Endothelial cell of umbilical vein (primary cell): ENCODE results near the gene CLEC16A.

Source experiments
- EZH2 ChIP-seq: IDR thresholded peaks from 2 replicates; pipeline ENCODE4 v1.6.1; 2012; ENCODE audit warnings: borderline replicate concordance, low read depth, mild to moderate bottlenecking, moderate library complexity, low read length, inconsistent platforms; ENCODE audit not compliant: severe bottlenecking
- TF ChIP-seq, protein P1 (sequence below), 2 donors: IDR thresholded peaks; 1 replicate in 1 of 2; 2 replicates in 1 of 2; pipeline ENCODE4 v1.5.1; 2011; ENCODE audit warnings: low read length in 2 of 2, mild to moderate bottlenecking in 2 of 2, moderate library complexity in 2 of 2, control low read depth in 1 of 2, inconsistent platforms in 1 of 2, low read depth in 1 of 2; ENCODE audit not compliant: insufficient read depth in 1 of 2; ENCODE audit errors: extremely low read depth in 1 of 2

DNA sequence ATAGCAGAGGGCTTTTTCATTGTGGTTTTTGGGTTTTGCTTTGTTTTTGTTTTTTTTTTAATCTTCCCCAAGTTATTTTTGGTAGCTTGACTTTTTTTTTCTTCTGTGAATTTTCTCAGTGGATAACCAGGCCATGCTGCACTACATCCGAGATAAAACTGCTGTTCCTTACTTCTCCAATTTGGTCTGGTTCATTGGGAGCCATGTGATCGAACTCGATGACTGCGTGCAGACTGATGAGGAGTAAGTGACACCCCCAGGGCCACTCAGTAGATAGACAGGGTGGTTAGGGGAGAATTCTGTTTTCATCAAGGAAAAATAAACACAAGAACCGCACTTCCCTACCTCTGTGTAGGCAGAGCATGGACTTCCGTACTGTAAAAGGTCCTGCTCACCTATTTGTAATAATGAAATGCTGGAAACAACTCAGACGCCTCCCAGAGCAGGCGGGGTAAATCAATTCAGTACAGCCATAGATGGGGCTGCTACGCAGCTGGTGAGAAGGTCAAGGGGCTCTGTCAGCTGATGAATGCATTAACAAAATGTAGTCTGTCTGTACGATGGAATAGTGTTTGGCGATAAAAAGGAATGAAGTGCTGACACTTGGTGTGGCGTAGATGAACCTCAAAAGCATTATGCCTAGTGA is 28.6 kb downstream of the CLEC16A start:
- TF ChIP-seq, protein P1, sequence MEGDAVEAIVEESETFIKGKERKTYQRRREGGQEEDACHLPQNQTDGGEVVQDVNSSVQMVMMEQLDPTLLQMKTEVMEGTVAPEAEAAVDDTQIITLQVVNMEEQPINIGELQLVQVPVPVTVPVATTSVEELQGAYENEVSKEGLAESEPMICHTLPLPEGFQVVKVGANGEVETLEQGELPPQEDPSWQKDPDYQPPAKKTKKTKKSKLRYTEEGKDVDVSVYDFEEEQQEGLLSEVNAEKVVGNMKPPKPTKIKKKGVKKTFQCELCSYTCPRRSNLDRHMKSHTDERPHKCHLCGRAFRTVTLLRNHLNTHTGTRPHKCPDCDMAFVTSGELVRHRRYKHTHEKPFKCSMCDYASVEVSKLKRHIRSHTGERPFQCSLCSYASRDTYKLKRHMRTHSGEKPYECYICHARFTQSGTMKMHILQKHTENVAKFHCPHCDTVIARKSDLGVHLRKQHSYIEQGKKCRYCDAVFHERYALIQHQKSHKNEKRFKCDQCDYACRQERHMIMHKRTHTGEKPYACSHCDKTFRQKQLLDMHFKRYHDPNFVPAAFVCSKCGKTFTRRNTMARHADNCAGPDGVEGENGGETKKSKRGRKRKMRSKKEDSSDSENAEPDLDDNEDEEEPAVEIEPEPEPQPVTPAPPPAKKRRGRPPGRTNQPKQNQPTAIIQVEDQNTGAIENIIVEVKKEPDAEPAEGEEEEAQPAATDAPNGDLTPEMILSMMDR (IDR thresholded peaks at IDR 0.05; ENCODE audit: extremely low read depth in 1 of 2, insufficient read depth in 1 of 2, low read depth in 1 of 2, low read length in 2 of 2): no peak
- no peak for TF ChIP-seq EZH2
